Activated CD4-positive, CD25-positive, alpha-beta regulatory T cell treated with anti-CD3 and anti-CD28 coated beads, Interleukin-2, amount 50 U/mL, for 24 hours (primary cell): Measurements from ENCODE around the gene SIK3.

Source experiments
- ATAC-seq, 2 donors: fragments of 150-1000 bp; cut with Tn5 transposase; one replicate each; pipeline ENCODE4 v1.10.0; 2021; ENCODE audit warnings: mild to moderate bottlenecking in 1 of 2, moderate library complexity in 1 of 2

The SIK3 gene

DNA sequence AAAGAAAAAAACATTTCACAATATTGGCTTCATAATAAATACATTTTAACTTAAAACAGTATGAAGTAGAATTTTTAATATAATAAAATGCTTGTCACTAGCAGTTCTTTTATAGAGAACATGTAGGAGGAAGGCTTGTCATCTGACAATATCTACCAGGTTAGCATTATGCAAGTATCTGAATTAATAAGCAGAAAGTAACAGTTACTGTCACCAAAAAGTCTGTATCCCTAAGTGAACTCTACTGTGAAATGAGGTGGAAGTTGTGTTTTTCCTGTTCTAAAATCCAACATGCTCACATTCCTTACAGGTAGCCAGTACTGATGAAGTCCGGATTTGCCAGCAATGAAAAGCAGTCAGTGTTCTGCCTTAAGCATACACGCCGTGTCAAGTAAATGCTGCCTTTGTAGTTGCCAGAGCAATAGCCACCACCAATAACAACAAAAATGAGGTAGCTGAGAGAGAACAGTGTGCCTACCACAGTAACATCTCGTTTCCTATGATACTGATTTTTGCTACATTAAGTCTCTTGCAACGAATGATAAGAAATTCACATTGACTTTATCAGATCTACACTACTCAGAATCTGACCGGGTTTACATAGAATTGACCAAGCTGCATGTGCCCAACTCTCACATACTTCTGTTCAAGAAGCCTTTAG lies 95.5 kb downstream of the SIK3 start:
- ATAC-seq: peak; percentile 65 to 66

DNA sequence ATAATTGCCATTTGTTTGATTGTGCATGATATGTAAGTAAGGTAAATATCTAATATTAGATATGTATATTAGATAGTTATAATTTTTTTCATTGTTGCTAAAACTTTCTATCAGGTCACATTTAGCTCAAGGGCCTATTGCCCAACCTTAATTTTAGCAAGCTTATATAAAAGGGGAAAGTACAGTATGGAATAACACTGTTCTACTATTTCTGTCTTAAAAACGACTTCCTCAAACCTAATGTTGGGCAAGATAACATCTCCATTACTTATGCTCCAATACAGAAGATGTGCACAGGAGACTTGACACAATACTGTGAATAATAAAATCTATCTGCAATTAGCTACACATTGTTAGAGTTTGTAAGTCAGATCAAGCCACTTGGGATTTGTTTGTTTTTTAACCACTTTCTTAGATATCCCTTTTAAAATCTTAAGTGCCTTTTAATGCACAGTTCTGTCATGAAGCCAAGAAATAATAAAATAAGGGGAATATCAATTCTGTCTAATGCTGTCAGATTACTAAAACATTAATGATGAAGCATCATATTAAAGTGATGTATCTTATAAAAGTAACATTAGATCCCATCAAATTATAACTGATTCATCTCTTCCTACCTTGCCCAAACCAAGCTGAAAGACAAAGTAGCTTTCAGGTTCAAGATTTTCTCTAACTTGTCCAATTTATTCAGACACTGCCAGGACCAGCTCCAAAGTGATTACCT lies 98.1 kb downstream of the SIK3 start:
- ATAC-seq: no peak

DNA sequence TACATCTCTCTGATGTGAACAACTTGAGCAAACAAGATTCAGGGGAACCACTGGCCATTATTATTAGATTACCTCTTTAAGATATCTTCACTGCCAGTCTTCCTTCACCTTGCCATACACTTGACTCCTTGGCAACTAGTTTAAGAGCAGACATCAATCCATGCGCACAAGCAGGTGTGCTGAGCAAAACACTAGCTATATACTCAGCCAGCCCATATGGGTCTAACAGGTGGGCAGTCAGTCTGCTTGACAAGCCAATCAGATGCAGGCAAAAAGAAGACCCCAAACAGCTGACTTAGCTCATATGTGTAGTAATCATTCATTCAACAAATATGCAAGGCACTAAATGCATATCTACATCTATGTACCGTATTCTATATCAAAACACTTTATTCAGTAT lies 101.2 kb downstream of the SIK3 start:
- ATAC-seq: no peak

DNA sequence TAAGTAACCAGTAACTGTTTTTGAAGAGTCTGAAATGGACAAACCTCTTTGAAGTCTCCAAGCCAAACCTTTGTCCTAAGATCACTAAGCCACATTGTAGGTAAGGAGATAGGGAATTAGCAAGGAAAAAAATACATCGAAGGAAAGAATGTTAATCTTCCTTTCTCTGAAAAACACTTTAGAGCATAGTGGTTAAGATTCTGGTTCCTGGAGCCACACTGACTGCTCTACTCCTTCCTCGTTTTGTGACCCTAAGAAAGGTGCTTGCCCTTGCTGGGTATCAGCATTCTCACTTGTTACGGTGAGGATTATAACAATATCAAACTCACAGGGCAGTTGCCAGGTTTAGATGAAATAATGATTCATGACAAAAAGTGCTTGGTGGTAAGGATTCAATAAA lies 104.0 kb downstream of the SIK3 start:
- ATAC-seq: no peak

DNA sequence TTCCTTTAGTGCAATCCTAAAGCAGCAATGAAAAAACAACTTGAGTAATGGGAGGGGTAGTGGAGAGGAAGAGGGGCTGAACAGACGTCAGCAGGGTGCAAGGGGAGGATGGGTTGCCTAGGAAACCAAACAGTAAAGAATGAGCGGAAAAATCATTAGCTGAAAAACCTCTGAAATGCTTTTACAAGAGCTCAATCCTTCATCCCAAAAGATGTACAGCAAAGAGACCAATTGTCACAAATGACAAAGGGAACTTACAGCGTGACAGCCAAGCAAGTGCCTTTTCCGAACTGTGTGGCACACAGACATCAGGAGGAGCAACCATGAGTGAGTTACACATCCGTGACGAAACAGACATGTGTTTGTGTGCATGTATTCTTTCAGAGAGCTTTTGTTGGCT lies 104.6 kb downstream of the SIK3 start:
- ATAC-seq: no peak

DNA sequence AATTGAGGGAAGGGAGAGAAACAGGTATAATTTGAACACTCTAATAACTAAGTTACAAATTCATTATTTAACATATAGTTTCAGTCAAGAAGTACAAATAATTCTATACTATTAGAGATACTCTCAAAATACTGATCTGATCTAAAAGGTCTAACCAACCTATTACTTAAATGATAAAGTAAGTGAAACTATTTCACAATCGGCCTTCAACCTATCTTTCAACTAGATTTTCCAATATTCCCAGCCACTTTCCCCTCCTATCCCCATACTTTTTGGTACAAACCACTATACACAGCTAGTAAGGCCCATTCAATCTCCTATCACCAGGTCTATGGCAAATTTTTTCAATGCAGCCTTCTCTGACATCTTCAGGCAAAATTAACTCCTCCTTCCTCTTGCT lies 106.7 kb downstream of the SIK3 start:
- no peak for ATAC-seq

DNA sequence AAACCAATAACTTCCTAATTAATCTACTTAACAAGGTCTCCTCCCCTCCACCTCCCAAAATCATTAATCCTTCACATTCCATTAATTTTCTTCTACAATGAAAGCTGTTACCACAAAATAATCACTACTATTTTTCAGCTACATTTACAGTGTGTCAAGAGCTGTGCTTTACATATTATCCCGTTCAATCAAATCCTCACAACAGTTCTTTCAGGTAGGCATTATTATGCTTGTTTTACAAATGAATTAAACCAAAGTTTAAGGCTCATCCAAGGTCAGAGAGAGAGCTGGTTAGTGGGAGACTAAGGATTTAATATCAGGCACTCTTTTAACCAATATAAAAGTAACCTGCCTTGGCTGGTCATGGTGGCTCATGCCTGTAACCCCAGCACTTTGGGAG lies 107.4 kb downstream of the SIK3 start:
- no peak for ATAC-seq

DNA sequence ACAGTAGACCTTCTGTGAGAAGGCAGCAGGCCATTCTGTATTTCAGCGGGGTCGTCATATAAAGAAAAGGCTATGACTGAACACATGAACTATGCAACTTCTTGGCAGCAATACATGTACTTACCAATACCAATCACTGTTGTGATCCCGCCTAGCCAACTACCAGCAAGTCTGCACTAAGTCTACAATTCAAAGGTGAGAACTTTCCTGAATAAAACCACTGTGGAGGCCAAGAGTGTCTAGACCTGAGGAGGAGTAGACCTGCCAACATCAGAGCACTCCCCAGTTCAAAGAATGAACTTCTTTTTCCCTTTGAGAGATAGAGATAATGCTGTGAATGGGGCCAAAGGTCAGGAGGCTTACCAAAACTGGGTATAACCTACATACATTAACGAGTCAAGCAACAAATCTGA lies 108.2 kb downstream of the SIK3 start:
- no peak for ATAC-seq

DNA sequence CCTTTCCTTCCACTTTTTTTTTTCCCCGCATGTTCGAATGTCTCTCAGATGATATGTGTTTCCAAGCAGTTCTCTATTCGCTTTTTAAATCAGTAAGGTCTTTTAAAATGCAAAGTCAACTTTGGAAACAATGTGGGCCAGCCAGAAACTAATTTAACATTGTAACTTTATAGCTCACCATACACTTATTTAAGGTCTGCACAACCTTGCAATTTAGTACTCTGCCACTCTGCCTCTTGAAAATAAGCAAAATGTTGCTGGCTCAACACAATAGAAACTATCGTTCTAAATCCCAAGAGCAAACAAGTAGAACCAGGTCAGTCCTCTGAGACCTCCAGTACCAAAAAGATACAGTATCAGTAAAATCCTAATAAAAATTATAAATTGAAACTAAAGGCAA lies 109.0 kb downstream of the SIK3 start:
- no peak for ATAC-seq

DNA sequence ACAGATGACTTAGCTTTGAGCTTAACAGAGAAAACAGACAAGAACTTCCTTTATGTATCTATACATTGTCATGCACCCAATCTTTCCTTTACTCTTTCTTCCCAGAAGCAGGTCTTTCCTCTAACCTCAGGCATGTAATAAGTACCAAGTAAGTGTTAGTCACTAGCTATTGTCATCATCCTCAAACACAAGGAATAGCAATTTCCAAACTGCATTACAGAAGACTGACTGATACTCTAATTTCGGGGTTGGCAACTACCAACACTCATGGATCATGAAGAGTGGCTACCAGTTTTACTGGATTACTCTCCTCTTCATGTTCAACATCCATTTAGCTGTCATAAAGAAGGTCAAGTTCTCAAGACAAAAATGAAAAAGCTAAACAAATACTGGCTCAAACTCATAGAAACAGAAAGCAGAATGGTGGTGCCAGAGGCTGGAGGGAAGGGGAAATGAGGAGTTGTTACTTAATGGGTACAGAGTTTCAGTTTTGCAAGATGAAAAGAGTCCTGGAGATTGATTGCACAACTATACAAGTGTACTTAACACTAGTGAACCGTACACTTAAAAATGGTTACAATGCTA lies 111.6 kb downstream of the SIK3 start:
- ATAC-seq: peak; percentile 66 to 72

DNA sequence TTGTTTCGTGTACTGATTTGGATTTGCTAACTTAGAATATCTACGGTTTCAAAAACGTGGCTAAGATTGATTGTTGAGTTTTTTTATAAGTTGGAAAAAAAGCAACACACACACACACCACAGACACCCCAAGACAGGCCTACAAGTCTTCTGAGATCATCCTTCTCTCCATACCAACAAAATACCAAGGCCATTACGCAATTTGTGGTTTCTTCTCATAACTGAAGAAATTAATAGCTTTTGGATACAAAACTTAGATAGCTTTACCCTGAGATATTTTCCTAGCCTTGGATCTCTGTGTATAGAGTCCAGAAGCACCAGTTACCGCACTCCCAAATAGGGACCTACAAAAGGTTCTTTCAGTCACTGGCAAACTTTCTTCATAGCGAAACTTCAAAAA lies 113.6 kb downstream of the SIK3 start:
- ATAC-seq: no peak

DNA sequence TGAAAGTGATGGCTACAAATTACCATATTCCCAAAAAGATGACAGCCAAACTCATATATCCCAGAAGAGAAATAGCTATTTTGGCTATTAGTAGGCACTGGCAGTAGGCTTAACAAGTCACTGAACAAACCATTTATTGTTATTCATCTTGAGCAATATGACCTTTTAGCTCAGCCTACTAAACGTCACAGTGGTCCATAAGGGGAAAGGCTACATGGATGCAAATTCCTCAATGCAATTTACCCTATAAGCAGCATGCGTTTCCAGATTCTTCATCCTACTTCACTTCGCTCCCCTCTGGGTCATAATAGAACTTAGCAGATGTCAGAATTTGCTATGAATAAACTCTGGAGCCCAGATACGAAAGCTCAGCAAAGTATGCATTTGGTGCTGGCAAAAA lies 114.0 kb downstream of the SIK3 start:
- no peak for ATAC-seq

DNA sequence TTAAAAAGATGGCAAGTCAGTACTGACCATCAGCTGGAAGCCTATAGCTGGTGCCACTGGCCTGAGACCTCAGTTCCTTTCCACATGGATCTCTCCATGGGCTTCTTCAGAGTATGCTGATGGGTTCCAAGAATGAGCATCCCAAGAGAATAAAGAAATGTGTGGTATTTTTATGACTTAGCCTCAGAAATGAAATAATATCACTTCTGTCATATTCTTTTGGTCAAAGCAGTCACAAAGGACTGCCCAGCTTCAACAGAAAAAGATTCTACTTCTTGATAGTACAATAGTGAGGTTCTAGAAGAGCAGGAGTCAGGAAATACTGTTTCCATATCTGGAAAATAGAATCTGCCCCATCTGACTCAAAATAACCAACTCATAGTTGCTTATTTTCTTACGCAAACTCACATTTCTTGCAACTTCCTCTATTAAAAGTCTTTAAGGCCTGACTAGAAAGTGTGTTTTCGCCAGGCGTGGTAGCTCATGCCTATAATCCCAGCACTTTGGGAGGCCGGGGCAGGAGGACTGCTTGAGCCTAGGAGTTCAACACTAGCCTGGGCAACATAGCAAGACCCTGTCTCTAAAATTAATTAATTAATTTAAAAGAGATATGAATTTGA lies 116.9 kb downstream of the SIK3 start:
- no peak for ATAC-seq

DNA sequence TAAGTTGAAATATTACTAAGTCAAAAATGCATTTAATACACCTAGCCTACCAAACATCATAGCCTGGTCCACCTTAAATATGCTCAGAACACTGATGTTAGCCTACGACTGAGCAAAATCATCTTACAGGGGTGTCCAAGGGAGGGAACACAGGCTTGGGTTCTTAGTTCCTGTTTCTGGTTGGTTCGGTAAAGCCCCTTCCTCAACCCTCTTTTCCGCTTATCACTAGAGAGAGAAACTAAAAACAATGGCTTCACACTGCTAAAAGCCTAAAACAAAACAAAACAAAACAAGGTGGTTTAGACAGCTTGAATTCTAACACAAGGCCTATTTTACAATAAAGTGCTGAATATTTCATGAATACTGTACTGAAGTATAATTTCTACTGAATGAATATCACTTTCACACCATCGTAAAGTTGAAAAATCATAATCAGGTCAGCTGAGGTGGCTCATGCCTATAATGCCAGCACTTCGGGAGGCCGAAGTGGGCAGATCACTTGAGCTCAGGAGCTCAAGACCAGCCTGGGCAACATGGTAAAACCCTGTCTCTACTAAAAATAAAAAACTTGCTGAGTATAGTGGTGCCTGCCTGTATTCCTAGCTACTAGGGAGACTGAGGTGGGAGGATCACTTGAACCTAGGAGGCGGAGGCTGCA lies 118.0 kb downstream of the SIK3 start:
- ATAC-seq: peak; percentile 48 to 71

DNA sequence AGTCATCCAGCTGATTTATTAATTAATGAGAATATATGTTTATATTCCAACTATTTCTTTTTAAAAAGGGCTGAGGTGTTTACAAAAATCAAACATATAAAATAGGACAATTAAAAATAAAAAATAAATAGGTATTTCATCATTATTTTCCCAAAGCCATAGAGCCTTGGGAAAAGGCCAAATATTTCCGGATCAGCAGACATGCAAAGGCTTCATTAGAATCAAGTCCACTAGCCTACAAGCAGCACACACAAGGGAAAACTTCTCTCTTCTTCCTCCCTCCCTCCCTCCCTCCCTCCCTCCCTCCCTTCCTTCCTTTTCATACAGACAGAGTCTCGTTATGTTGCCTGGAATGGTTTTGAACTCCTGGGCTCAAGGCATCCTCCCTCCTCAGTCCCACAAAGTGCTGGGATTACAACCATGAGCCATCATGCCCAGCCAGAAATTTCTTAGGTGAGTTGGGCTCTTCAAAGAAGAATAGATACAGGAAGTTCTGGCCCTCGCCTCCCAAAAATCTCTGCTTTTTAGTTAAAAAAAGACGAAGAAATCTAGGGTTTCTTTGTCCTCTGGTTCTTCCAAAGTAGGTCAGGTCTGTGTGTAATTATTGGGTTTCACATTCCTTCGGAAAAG lies 121.2 kb downstream of the SIK3 start:
- no peak for ATAC-seq

DNA sequence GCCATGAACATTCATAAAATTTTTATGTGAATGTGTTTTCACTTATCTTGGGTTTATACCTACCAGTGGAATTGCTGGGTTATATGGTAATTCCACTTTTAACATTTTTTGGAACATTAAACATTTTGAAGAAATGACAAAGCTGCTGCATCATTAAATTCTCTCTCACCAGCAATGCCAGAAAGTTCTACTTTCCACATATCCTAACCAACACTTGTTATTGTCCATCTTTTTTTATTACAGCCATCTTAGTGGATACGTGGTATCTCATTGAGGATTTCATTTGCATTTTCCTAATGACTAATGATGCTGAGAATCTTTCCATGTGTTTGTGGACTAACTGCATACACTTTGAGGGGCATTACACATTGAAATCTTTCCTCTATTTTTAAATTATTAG lies 122.6 kb downstream of the SIK3 start:
- no peak for ATAC-seq

DNA sequence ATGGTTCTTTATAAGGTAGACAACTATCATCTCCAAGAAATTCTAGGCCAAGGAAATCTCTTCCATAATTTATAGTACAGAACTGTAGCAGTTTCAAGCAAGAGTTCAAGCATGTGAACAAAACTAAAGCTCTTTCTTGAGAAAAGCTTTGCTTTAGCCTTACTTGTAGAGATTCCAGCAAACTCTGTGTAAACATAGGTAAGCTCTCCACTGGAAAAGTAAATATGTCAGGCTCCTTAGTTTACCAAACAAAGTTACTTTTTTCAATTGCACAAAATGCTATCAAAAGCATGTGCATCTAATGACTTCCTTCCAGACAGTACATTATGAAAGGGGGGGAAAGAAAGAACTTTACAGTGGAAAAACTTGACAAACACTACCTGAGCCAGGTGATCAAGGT lies 125.0 kb downstream of the SIK3 start:
- ATAC-seq: no peak

DNA sequence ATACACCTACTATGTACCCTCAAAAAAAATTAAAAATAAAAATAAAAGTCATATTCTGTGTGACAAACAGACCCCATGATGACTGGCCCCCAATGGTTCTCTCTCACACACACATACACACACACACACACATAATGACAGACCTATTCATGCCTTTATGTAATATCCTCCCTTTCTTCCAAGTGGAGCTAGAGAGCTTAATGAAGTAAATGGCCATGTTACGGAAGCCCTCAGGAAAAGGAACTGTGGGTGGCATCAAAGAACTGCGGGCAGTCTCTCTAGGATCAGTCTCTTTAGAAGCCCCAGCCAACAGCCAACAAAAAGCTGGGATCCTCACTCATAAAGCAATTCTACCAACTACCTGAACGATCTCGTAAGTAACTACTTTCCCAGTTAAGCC lies 125.5 kb downstream of the SIK3 start:
- ATAC-seq: no peak

DNA sequence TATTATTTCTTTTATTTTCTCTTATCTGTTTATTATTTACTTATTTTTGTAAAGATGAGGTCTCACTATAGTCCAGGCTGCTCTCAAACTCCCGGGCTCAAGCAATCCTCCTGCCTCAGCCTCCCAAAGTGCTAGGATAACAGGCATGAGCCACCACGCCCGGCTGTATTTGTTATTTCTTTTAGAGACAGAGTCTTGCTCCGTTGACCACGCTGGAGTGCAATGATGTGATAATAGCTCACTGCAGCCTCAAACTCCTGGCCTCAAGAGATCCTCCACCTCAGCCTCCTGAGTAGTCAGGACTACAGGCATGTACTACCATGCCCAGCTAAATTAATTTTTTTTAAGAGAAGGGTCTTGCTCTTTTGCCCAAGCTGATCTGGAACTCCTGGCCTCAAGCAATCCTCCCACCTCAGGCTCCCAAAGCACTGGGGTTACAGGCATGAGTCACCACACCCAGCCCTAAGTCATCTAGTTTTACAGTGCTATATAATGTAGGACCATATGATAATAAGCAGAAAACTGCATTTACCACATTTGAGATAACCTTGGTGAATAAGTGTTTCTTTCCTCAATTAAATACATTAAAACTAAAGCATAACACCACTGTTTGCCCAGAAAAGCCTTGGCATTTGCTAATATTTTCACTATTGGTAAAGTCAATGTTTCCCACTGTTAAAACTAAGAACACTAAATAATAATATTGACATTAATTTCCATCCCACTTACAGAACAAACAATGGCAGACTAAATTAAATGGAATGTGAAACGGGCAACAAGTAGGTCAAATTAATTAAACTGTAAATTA lies 127.5 kb downstream of the SIK3 start:
- ATAC-seq: peak; percentile 38 to 49

DNA sequence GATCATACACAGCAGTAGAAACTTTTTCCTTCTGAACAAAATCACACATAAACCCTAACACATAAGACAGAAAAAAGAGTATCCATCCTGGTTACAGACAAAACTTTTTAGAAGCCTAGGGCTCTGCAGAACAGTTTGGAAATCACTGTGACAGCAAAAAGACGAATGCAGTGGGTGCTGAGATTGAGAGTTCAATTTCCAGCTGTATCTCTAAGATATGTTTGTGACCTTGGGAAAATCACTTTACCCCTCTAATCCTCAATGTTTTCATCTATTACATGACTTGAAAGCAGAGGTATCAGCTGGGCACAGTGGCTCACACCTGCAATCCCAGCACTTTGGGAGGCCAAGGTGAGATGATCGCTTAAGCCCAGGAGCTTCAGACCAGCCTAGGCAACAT lies 128.5 kb downstream of the SIK3 start:
- no peak for ATAC-seq

DNA sequence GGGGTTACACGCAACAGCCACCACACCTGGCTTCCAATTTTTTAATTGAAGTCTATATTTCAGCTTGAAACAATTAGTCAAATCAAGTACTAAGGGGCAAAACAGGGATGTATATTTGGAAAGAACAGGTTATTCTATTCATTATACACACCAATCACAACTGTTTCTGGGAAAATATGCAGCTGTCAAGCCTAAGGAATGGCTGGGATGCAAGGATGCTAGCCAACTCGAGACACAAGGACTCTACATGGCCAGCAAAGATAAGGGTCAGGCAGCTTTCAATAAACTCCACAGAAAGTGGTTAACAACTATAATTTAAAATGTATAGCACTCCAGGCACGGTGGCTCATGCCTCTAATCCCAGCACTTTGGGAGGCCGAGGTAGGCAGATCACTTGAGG lies 134.0 kb downstream of the SIK3 start:
- ATAC-seq: no peak

DNA sequence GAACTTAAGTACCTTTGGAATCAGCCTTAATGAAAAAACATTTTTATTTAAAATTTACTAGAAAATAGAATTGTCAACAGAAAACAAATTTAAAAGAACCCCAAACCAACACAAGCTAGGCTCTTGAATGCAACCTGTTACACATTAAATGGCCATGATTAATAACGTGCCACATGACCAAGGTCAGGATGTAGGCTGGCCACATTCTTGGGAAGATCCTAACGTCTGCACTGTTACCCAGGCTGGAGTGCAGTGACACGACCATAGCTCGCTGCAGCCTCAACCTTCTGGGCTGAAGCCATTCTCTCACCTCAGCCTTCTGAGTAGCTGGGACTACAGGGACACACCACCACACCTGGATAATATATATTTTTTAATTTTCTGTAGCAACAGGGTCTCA lies 134.4 kb downstream of the SIK3 start:
- ATAC-seq: no peak
